Measurements from ENCODE around the gene COLQ. TPM values are rescaled to one million over a fixed set of nuclear protein-coding genes. Genes with fewer than 3 reads are reported as not detected.

The COLQ gene
- total and polyA plus RNA-seq, 12 donors = 0.60 to 7.7 (median 2.0) TPM; not detected in 1

- Histone ChIP-seq H3K4me3 (no peak overlapping the region), H3K27me3 (no peaks in the 10 kb centered on the region), H3K36me3 (replicated peaks in 1 of 2) (no peaks in the 10 kb centered on the region), H3K27ac (no peak overlapping the region), H3K4me1 (replicated peaks in 1 of 2) (no peaks in the 10 kb centered on the region), H3K9me3 (replicated peaks in 1 of 3) (no peaks in the 10 kb centered on the region)
- WGBS, 4 donors = 94 to 99% (median 97%) methylated on average over 2 to 3 of the region's 3 CpGs
- no peak for TF ChIP-seq POLR2A (IDR thresholded peaks at IDR 0.05)
- TF ChIP-seq CTCF (IDR thresholded peaks at IDR 0.05) = no peak
- intact Hi-C loops (cut with DNase I) = no loop called here
- no peak for DNase-seq
Measured at GRCh38 chr3:15511156-15511555, 10.3 kb downstream of the COLQ start.

GRCh38 chr3:15510493-15510892, 11.0 kb downstream of the COLQ start:
- intact Hi-C loops (cut with DNase I) = no loop called here
- DNase-seq = no peak
- TF ChIP-seq POLR2A (IDR thresholded peaks at IDR 0.05) = no peak
- TF ChIP-seq CTCF (IDR thresholded peaks at IDR 0.05) = no peak
- Histone ChIP-seq H3K9me3 (replicated peaks in 1 of 3) (no peaks in the 10 kb centered on the region), H3K4me3 (no peak overlapping the region), H3K36me3 (replicated peaks in 1 of 2) (no peaks in the 10 kb centered on the region), H3K27ac (no peak overlapping the region), H3K27me3 (no peaks in the 10 kb centered on the region), H3K4me1 (replicated peaks in 1 of 2) (no peaks in the 10 kb centered on the region)
- 80 to 92% (median 90%) methylated on average over 2 to 3 of the region's 3 CpGs for WGBS, 4 donors

GRCh38 chr3:15506571-15506970, 14.9 kb downstream of the COLQ start:
- Histone ChIP-seq H3K27ac (no peak overlapping the region), H3K9me3 (replicated peaks in 1 of 3) (no peaks in the 10 kb centered on the region), H3K4me1 (replicated peaks in 1 of 2) (no peaks in the 10 kb centered on the region), H3K27me3 (no peaks in the 10 kb centered on the region), H3K36me3 (replicated peaks in 1 of 2) (no peaks in the 10 kb centered on the region), H3K4me3 (no peak overlapping the region)
- intact Hi-C loops (cut with DNase I) = no loop called here
- TF ChIP-seq CTCF (IDR thresholded peaks at IDR 0.05) (no peak), POLR2A (IDR thresholded peaks at IDR 0.05) (no peak)
- WGBS, 4 donors = 97 to 100% (median 99%) methylated on average over 3 of the region's 3 CpGs
- DNase-seq = no peak

GRCh38 chr3:15505479-15506165, 15.9 kb downstream of the COLQ start:
- Histone ChIP-seq H3K27me3 (no peaks in the 10 kb centered on the region), H3K4me1 (replicated peaks in 1 of 2) (no peaks in the 10 kb centered on the region), H3K9me3 (replicated peaks in 1 of 3) (no peaks in the 10 kb centered on the region), H3K27ac (no peak overlapping the region), H3K4me3 (no peak overlapping the region), H3K36me3 (replicated peaks in 1 of 2) (no peaks in the 10 kb centered on the region)
- WGBS, 4 donors = 54 to 70% (median 66%) methylated on average over 7 of the region's 7 CpGs
- TF ChIP-seq CTCF (IDR thresholded peaks at IDR 0.05) = no peak
- TF ChIP-seq POLR2A (IDR thresholded peaks at IDR 0.05) = no peak
- no peak for DNase-seq
- intact Hi-C loops (cut with DNase I) = no loop called here

All from adrenal gland (tissue), 12 donors.